GM19193 (cell line): ENCODE results near the gene TEX55.

Experiments used
- POLR2A ChIP-seq: IDR thresholded peaks from 4 replicates; pipeline ENCODE4 v1.6.1; 2011; ENCODE audit not compliant: insufficient read depth, insufficient read length; ENCODE audit errors: extremely low read depth

Gene TEX55

DNA sequence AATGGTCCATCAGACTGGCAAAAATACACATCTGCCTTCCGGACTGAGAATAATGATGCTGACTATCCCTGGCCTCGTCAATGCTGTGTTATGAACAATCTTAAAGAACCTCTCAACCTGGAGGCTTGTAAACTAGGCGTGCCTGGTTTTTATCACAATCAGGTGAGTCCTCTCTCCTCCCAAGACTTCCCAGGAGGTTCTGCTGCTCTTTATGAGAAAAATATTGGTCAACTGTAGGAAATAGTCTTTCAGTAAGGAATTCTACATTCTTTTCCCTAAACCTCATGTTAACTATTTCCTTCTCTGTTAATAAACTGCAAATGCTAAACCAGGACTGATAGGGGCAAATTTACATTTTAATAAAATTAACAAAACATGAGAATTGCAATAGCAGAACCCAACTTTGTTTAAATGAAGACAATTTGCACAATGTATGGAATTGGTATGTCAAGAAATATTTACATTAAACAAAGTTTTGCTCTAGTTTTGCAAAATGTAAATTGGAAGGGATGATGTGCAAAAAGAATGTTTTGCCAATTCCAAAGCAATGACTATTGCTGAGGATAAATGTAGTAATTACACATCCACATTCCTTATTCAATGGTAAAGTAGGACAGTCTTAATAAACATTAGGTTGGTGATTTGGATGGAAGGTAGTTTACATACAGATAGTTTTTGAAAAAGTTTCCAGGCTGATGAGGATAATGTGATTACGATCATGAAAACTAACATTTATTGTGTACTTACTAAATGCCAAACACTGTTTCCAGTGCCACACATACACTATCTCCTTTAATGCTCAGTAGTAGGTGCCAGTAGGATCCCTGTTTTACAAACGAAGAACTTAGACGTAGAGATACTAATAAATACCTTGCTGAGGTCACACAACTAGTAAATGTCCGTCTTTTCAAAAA, 48.5 kb downstream of the TEX55 start:
- TF ChIP-seq POLR2A: no peak

DNA sequence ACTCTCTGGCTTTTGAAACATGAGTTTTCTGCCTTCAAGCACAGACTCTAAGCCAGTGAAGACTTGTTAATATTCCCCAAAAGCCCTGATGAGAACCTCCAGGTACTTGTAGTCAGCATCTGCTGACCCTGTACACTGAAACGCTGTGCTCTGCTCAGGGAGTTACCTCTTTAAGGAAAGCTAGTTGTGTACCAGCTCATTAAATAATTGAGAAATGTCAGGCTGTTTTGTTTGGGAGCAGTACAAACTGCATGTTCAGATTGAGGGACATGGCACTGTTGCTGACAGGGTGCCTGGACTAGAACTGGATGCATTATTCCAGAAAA, 49.1 kb downstream of the TEX55 start:
- TF ChIP-seq POLR2A: no peak

DNA sequence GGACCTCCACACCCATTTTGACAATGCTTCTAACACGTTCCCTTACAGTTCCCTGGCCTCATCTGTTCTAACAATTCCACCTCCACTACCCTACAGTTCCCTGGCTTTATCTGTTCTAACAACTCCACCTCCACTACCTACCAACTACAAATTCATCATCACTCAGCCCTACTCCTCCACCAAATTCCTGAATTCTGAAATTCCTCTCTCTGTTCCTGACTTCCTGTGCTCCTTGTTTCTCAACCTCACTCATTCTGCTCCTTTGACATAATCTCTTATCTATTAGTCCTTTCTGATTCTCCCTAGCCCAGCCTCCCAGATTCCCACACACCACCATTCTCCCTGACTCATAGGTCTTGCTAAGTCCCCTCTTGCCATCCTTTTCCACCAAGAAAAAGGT, 49.9 kb downstream of the TEX55 start:
- no peak for TF ChIP-seq POLR2A
